Parathyroid adenoma (tissue), 2 donors: ENCODE results near the gene ACSL6.

Source experiments
- H2AFZ ChIP-seq: fragments of 300-600 bp; sonication (generic); one replicate; pipeline ENCODE4 v1.7.0; 2017; ENCODE audit warnings: antibody characterized with exemption, mild to moderate bottlenecking
- H3K27ac ChIP-seq: fragments of 300-600 bp; sonication (generic); one replicate; pipeline ENCODE4 v1.7.0; 2017
- H3K27me3 ChIP-seq: fragments of 300-600 bp; sonication (generic); one replicate; pipeline ENCODE4 v1.7.0; 2017; ENCODE audit warnings: low read length; ENCODE audit not compliant: control insufficient read depth, insufficient read depth
- H3K36me3 ChIP-seq: fragments of 300-600 bp; sonication (generic); one replicate; pipeline ENCODE4 v1.7.0; 2017; ENCODE audit warnings: low read length; ENCODE audit not compliant: control insufficient read depth, insufficient read depth
- H3K4me1 ChIP-seq: fragments of 300-600 bp; sonication (generic); one replicate; pipeline ENCODE4 v1.7.0; 2017; ENCODE audit warnings: control low read depth
- H3K4me2 ChIP-seq: fragments of 300-600 bp; sonication (generic); one replicate; pipeline ENCODE4 v1.7.0; 2017; ENCODE audit warnings: low read length
- H3K4me3 ChIP-seq: fragments of 300-600 bp; sonication (generic); one replicate; pipeline ENCODE4 v1.7.0; 2017; ENCODE audit warnings: low read depth, low read length
- H3K79me2 ChIP-seq: fragments of 300-600 bp; sonication (generic); one replicate; pipeline ENCODE4 v1.7.0; 2017; ENCODE audit warnings: control low read depth
- H3K9ac ChIP-seq: fragments of 300-600 bp; sonication (generic); one replicate; pipeline ENCODE4 v1.7.0; 2017; ENCODE audit warnings: mild to moderate bottlenecking
- H3K9me3 ChIP-seq: fragments of 300-600 bp; sonication (generic); one replicate; pipeline ENCODE4 v1.7.0; 2017; ENCODE audit warnings: low read length; ENCODE audit not compliant: control insufficient read depth
- CTCF ChIP-seq: fragments of 300-600 bp; sonication (generic); IDR thresholded peaks from one replicate; pipeline ENCODE4 v1.7.0; 2017; ENCODE audit warnings: antibody characterized with exemption, mild to moderate bottlenecking
- donor health status: primary hyperparathyroidism.

Gene ACSL6

GRCh38 chr5:132022737-132023136, 11.3 kb upstream of the ACSL6 start:
- H3K4me1 ChIP-seq, result no peaks in the 10 kb centered on the region
- H3K27ac ChIP-seq, result no peak overlapping the region
- H3K79me2 ChIP-seq, result no peaks in the 10 kb centered on the region
- no peak overlapping the region for H3K4me3 ChIP-seq
- H3K36me3 ChIP-seq, result no peaks in the 10 kb centered on the region
- H3K9me3 ChIP-seq, result no peaks in the 10 kb centered on the region
- H3K4me2 ChIP-seq, result no peak overlapping the region
- no peak for TF ChIP-seq CTCF
- no peak overlapping the region for H2AFZ ChIP-seq
- H3K27me3 ChIP-seq, result no peaks in the 10 kb centered on the region
- H3K9ac ChIP-seq, result no peak overlapping the region

GRCh38 chr5:132021654-132022053, 10.2 kb upstream of the ACSL6 start:
- Histone ChIP-seq H3K36me3 (no peaks in the 10 kb centered on the region), H3K4me2 (no peak overlapping the region), H3K79me2 (no peaks in the 10 kb centered on the region), H2AFZ (no peak overlapping the region), H3K4me3 (no peak overlapping the region), H3K4me1 (no peaks in the 10 kb centered on the region), H3K9me3 (no peaks in the 10 kb centered on the region), H3K27ac (no peak overlapping the region), H3K27me3 (no peaks in the 10 kb centered on the region), H3K9ac (no peak overlapping the region)
- TF ChIP-seq CTCF, result no peak

GRCh38 chr5:132020568-132021339, 9.3 kb upstream of the ACSL6 start:
- H3K36me3 ChIP-seq, result no peaks in the 10 kb centered on the region

GRCh38 chr5:132019857-132020555, 8.5 kb upstream of the ACSL6 start:
- no peak overlapping the region for H3K9ac ChIP-seq
- no peaks in the 10 kb centered on the region for H3K9me3 ChIP-seq
- H3K4me1 ChIP-seq, result no peaks in the 10 kb centered on the region
- no peak overlapping the region for H3K4me3 ChIP-seq
- H3K4me2 ChIP-seq, result no peak overlapping the region
- H3K36me3 ChIP-seq, result no peaks in the 10 kb centered on the region
- no peaks in the 10 kb centered on the region for H3K79me2 ChIP-seq
- no peaks in the 10 kb centered on the region for H3K27me3 ChIP-seq
- no peak overlapping the region for H3K27ac ChIP-seq
- H2AFZ ChIP-seq, result no peak overlapping the region
- TF ChIP-seq CTCF, result no peak

More at GRCh38 chr5:132020568-132021339, 9.3 kb upstream of the ACSL6 start:
- Histone ChIP-seq H2AFZ (no peak overlapping the region), H3K4me3 (no peak overlapping the region), H3K4me2 (no peak overlapping the region), H3K4me1 (no peaks in the 10 kb centered on the region), H3K9ac (no peak overlapping the region), H3K79me2 (no peaks in the 10 kb centered on the region), H3K27ac (no peak overlapping the region), H3K27me3 (no peaks in the 10 kb centered on the region), H3K9me3 (no peaks in the 10 kb centered on the region)
- no peak for TF ChIP-seq CTCF
